Loucy (cell line): ENCODE data around the gene CTU2.

Source experiments
- H2AFZ ChIP-seq: fragments of 200-600 bp; sonication (generic); 2 replicates; pipeline ENCODE4 v1.6.0; 2016; ENCODE audit warnings: antibody characterized with exemption, mild to moderate bottlenecking, low read length, moderate library complexity
- H3F3A ChIP-seq: fragments of 200-600 bp; 2 replicates; pipeline ENCODE4 v1.6.0; 2016; ENCODE audit warnings: antibody characterized with exemption, low read depth, mild to moderate bottlenecking
- H3K27me3 ChIP-seq: fragments of 200-600 bp; sonication (generic); 2 replicates; pipeline ENCODE4 v1.6.1; 2014; ENCODE audit warnings: low read length, mild to moderate bottlenecking; ENCODE audit not compliant: insufficient read depth, poor library complexity, severe bottlenecking
- H3K36me3 ChIP-seq: fragments of 200-600 bp; sonication (generic); 2 replicates; pipeline ENCODE4 v1.6.1; 2016; ENCODE audit warnings: low read length; ENCODE audit not compliant: insufficient read depth
- H3K4me1 ChIP-seq: fragments of 200-600 bp; sonication (generic); 2 replicates; pipeline ENCODE4 v1.5.1; 2014; ENCODE audit warnings: low read length, mild to moderate bottlenecking; ENCODE audit not compliant: insufficient read depth, poor library complexity, severe bottlenecking
- H3K4me2 ChIP-seq: fragments of 200-600 bp; sonication (generic); 2 replicates; pipeline ENCODE4 v1.6.0; 2014; ENCODE audit warnings: antibody characterized with exemption, low read length, low read depth, mild to moderate bottlenecking; ENCODE audit not compliant: poor library complexity, severe bottlenecking
- H3K4me3 ChIP-seq: fragments of 200-600 bp; sonication (generic); 2 replicates; pipeline ENCODE4 v1.5.1; 2014; ENCODE audit warnings: low read length, mild to moderate bottlenecking, mixed read lengths; ENCODE audit not compliant: poor library complexity, severe bottlenecking
- H3K79me2 ChIP-seq: fragments of 200-600 bp; sonication (generic); 2 replicates; pipeline ENCODE4 v1.6.1; 2014; ENCODE audit warnings: low read length; ENCODE audit not compliant: insufficient read depth
- H3K9ac ChIP-seq: fragments of 200-600 bp; sonication (generic); 2 replicates; pipeline ENCODE4 v1.6.0; 2014; ENCODE audit warnings: mild to moderate bottlenecking, low read depth, low read length, moderate library complexity; ENCODE audit not compliant: poor library complexity, severe bottlenecking
- H3K9me2 ChIP-seq: fragments of 200-600 bp; sonication (generic); replicated peaks from 2 replicates; pipeline ENCODE4 v1.6.1; 2016; ENCODE audit warnings: low read depth, low read length, mixed read lengths
- H3K9me3 ChIP-seq: fragments of 200-600 bp; sonication (generic); 2 replicates; pipeline ENCODE4 v1.6.1; 2014; ENCODE audit warnings: mild to moderate bottlenecking, antibody characterized with exemption, low read length, low read depth; ENCODE audit not compliant: insufficient read depth
- H4K20me1 ChIP-seq: fragments of 200-600 bp; sonication (generic); 2 replicates; pipeline ENCODE4 v1.6.0; 2014; ENCODE audit warnings: antibody characterized with exemption, low read length, mild to moderate bottlenecking; ENCODE audit not compliant: insufficient read depth, poor library complexity, severe bottlenecking
- EZH2phosphoT487 ChIP-seq: fragments of 200-600 bp; IDR thresholded peaks from 2 replicates; pipeline ENCODE4 v1.6.1; 2018; ENCODE audit warnings: antibody characterized with exemption, mild to moderate bottlenecking, moderate library complexity, borderline replicate concordance
- TF ChIP-seq, protein P1 (sequence below): fragments of 200-600 bp; sonication (generic); conservative IDR thresholded peaks from 2 replicates; pipeline ENCODE4 v1.5.1; 2014; ENCODE audit warnings: mild to moderate bottlenecking, antibody characterized with exemption, low read length

The CTU2 gene

DNA sequence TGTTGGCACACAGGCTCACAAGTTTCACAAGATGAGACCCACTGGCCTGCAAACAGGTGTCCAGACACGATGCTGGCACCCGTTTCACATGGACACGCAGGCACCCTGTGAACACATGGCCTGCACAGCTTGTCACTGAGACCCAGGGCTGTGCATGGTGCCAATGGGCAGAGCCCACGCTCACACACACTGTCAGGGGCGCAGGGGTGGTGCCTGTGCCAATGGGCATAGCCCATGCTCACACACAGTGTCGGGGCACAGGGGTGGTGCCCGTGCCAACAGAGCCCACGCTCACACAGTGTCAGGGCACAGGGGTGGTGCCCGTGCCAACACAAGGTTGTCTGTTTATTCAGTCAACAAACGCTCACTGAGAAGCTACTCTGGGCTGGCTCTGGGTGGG, 29.3 kb downstream of the CTU2 start:
- H3K36me3 ChIP-seq: peaks cover 30% of the 10 kb centered on the region; the same call in 1 of the 2 replicates
- no peak for TF ChIP-seq EZH2phosphoT487
- TF ChIP-seq, protein P1, sequence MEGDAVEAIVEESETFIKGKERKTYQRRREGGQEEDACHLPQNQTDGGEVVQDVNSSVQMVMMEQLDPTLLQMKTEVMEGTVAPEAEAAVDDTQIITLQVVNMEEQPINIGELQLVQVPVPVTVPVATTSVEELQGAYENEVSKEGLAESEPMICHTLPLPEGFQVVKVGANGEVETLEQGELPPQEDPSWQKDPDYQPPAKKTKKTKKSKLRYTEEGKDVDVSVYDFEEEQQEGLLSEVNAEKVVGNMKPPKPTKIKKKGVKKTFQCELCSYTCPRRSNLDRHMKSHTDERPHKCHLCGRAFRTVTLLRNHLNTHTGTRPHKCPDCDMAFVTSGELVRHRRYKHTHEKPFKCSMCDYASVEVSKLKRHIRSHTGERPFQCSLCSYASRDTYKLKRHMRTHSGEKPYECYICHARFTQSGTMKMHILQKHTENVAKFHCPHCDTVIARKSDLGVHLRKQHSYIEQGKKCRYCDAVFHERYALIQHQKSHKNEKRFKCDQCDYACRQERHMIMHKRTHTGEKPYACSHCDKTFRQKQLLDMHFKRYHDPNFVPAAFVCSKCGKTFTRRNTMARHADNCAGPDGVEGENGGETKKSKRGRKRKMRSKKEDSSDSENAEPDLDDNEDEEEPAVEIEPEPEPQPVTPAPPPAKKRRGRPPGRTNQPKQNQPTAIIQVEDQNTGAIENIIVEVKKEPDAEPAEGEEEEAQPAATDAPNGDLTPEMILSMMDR: no peak
- no peaks in the 10 kb centered on the region for H4K20me1 ChIP-seq

GRCh38 chr16:88736088-88736487, 29.8 kb downstream of the CTU2 start:
- Histone ChIP-seq H4K20me1 (no peaks in the 10 kb centered on the region), H3F3A (no peaks in the 10 kb centered on the region), H3K9ac (no peak overlapping the region), H3K27me3 (no peaks in the 10 kb centered on the region), H3K36me3 (peaks cover 30% of the 10 kb centered on the region; the same call in 1 of the 2 replicates), H2AFZ (no peak overlapping the region), H3K4me2 (no peak overlapping the region), H3K9me3 (no peaks in the 10 kb centered on the region), H3K4me1 (no peaks in the 10 kb centered on the region), H3K9me2 (no peaks in the 10 kb centered on the region), H3K4me3 (no peak overlapping the region), H3K79me2 (no peaks in the 10 kb centered on the region)
- TF ChIP-seq, protein P1: no peak
- no peak for TF ChIP-seq EZH2phosphoT487

More for the DNA sequence above, 29.3 kb downstream of the CTU2 start:
- no peak overlapping the region for H3K4me3 ChIP-seq
- no peaks in the 10 kb centered on the region for H3K9me2 ChIP-seq
- H3K9me3 ChIP-seq: no peaks in the 10 kb centered on the region
- no peaks in the 10 kb centered on the region for H3K79me2 ChIP-seq
- no peak overlapping the region for H3K4me2 ChIP-seq
- H3K9ac ChIP-seq: no peak overlapping the region
- H3K4me1 ChIP-seq: no peaks in the 10 kb centered on the region
- no peaks in the 10 kb centered on the region for H3K27me3 ChIP-seq
- H2AFZ ChIP-seq: no peak overlapping the region
- H3F3A ChIP-seq: no peaks in the 10 kb centered on the region

GRCh38 chr16:88736496-88736895, 30.2 kb downstream of the CTU2 start:
- Histone ChIP-seq H3K36me3 (peaks cover 30% of the 10 kb centered on the region; the same call in 1 of the 2 replicates), H4K20me1 (no peaks in the 10 kb centered on the region), H3K27me3 (no peaks in the 10 kb centered on the region)

More at GRCh38 chr16:88736496-88736895, 30.2 kb downstream of the CTU2 start:
- no peaks in the 10 kb centered on the region for H3K9me2 ChIP-seq
- TF ChIP-seq, protein P1: no peak
- no peak for TF ChIP-seq EZH2phosphoT487
- H3K9me3 ChIP-seq: no peaks in the 10 kb centered on the region
- H3K4me2 ChIP-seq: no peak overlapping the region
- H3F3A ChIP-seq: no peaks in the 10 kb centered on the region
- no peak overlapping the region for H2AFZ ChIP-seq
- no peaks in the 10 kb centered on the region for H3K4me1 ChIP-seq
- H3K4me3 ChIP-seq: no peak overlapping the region
- H3K79me2 ChIP-seq: no peaks in the 10 kb centered on the region
- no peak overlapping the region for H3K9ac ChIP-seq
